Measurements from ENCODE around the gene CACNA2D2.

The CACNA2D2 gene

DNA sequence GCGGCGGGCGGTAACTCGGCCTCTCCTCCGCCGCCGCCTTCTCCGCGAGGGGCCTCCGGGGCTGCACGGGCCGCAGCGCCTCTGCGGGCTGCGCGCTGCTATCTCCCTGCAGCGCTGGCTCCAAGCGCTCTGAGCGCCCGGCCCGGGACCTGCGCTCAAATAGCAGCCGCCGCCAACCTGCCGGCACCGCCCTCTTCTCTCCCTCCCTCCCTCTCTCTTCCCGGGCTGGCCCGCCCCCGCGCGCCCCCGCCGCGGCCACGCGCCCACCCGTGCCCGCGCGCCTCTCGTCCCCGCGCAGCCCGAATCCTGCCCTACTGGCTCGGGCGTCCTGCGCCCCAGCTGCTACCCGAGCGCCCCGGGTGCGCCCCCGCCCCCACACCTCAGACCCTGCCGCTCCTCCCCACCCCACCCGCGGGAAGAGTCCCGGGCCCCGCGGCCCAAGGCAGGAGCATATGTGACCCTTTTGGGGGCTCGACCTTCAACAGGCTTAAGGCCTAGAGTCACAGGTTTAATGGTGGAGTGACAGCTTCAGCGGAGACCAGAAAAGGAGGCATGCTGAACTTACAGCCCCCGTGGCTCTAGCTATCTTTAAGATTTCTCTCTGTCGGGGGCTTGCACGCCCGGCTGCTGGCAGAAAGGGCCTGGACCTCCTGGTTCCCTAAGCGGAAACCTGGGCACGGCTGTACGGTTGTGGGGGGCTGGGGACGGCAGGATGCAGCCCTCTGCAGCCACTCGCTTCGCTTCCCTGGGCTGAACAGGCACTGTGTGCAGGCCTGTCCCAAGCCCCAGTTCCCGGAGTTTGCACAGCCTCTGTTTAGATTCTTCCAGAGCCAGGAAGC, at the start of gene CACNA2D2:
CACNA2D2 (minus strand) TSS at position 131 of the 839 bp plus-strand sequence. CDS start 211 bp downstream, outside the sequence.
- Histone ChIP-seq H3K27me3 (ENCODE audit: low read length) (no peaks in the 10 kb centered on the region), H3K9ac (ENCODE audit: low read length) (no peak within 1 kb of the TSS), H3K27ac (ENCODE audit: low read depth, low read length) (no peak within 1 kb of the TSS), H3K9me2 (replicated peaks; ENCODE audit: insufficient read depth, low read length) (no peaks in the 10 kb centered on the region), H3K4me2 (ENCODE audit: low read depth, low read length, poor library complexity, severe bottlenecking) (no peak within 1 kb of the TSS), H3F3A (ENCODE audit: insufficient read depth) (no peaks in the 10 kb centered on the region), H3K9me3 (ENCODE audit: insufficient read depth, low read length) (no peaks in the 10 kb centered on the region), H3K36me3 (ENCODE audit: low read length) (no peaks in the 10 kb centered on the region), H2AFZ (ENCODE audit: low read depth, low read length, severe bottlenecking) (no peak within 1 kb of the TSS), H3K79me2 (ENCODE audit: insufficient read depth, low read length) (no peaks in the 10 kb centered on the region), H4K20me1 (ENCODE audit: low read depth, low read length) (no peaks in the 10 kb centered on the region), H3K4me3 (ENCODE audit: insufficient read depth, low read length, poor library complexity, severe bottlenecking) (no peak within 1 kb of the TSS)
- no peak for TF ChIP-seq EZH2phosphoT487 (conservative IDR thresholded peaks at IDR 0.05; ENCODE audit: low read length)
- TF ChIP-seq, protein P1, sequence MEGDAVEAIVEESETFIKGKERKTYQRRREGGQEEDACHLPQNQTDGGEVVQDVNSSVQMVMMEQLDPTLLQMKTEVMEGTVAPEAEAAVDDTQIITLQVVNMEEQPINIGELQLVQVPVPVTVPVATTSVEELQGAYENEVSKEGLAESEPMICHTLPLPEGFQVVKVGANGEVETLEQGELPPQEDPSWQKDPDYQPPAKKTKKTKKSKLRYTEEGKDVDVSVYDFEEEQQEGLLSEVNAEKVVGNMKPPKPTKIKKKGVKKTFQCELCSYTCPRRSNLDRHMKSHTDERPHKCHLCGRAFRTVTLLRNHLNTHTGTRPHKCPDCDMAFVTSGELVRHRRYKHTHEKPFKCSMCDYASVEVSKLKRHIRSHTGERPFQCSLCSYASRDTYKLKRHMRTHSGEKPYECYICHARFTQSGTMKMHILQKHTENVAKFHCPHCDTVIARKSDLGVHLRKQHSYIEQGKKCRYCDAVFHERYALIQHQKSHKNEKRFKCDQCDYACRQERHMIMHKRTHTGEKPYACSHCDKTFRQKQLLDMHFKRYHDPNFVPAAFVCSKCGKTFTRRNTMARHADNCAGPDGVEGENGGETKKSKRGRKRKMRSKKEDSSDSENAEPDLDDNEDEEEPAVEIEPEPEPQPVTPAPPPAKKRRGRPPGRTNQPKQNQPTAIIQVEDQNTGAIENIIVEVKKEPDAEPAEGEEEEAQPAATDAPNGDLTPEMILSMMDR (IDR thresholded peaks at IDR 0.05; ENCODE audit: insufficient read depth, low read length, poor library complexity, severe bottlenecking): no peak

DNA sequence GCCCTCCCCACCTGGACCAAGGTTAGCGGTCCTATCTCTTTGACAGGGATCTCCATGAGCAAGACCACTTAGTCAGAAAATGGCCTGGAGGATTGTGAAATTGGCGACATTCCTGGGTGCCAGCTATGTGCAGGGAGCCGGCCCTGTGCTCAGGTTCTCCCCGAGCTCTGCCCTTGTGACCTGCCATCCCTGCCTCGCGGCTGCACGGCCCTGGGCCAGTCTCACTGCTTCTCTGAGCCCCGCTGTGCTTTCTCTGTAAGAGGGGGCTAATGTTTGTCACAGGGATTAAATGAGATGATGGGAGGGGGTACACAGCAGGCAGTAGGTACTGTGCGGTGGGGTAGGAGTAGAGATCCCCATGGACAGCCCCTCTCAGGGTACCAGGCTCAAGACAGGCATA, 49.2 kb upstream of the CACNA2D2 start:
- Histone ChIP-seq H3K4me3 (ENCODE audit: insufficient read depth, low read length, poor library complexity, severe bottlenecking) (no peak overlapping the region), H3K9me2 (replicated peaks; ENCODE audit: insufficient read depth, low read length) (no peaks in the 10 kb centered on the region)

DNA sequence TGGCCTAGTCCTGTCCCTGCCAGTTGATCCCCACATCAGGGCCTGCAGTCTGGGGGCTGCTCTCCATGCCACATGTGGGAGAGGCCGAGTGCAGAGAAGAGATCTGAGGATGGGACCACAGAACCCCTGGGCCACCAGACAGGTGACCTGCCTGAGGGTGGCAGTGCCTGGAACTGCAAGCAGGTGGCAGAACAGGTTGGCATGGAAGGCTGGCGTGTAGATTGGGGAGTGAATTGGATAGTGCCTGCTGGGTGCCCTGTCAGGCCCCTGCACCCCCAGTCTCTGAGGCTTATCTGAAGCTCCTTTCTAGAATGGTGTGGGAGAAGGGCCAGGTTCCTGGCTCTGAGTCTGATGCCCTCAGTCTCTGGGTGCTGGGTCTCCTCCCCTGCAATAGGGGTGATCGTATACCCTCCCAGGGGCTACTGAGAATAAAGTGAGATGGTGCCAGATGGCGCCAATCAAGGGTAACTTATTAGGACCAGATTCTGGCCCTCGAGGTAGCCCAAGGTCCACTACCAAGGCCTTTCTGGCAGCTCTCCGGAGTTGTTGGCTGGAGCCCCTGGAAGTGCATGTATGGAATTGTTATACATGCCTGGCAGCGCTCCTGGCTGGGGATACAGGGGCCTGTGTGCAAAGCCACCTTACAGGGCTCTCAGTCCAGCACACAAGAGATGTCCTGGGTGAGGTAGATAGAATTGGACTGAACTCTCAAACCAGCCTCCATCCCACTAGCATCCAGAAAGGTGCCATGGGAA, 48.4 kb upstream of the CACNA2D2 start:
- Histone ChIP-seq H3K79me2 (ENCODE audit: insufficient read depth, low read length) (no peaks in the 10 kb centered on the region), H3K9me3 (ENCODE audit: insufficient read depth, low read length) (no peaks in the 10 kb centered on the region), H3K9me2 (replicated peaks; ENCODE audit: insufficient read depth, low read length) (no peaks in the 10 kb centered on the region), H3K4me3 (ENCODE audit: insufficient read depth, low read length, poor library complexity, severe bottlenecking) (no peak overlapping the region), H3K9ac (ENCODE audit: low read length) (no peak overlapping the region), H3K4me2 (ENCODE audit: low read depth, low read length, poor library complexity, severe bottlenecking) (no peak overlapping the region), H3F3A (ENCODE audit: insufficient read depth) (no peaks in the 10 kb centered on the region), H4K20me1 (ENCODE audit: low read depth, low read length) (no peaks in the 10 kb centered on the region), H3K27me3 (ENCODE audit: low read length) (no peaks in the 10 kb centered on the region), H3K27ac (ENCODE audit: low read depth, low read length) (no peak overlapping the region), H3K36me3 (ENCODE audit: low read length) (no peaks in the 10 kb centered on the region), H2AFZ (ENCODE audit: low read depth, low read length, severe bottlenecking) (no peak overlapping the region)
- TF ChIP-seq, protein P1 (IDR thresholded peaks at IDR 0.05; ENCODE audit: insufficient read depth, low read length, poor library complexity, severe bottlenecking): no peak
- no peak for TF ChIP-seq EZH2phosphoT487 (conservative IDR thresholded peaks at IDR 0.05; ENCODE audit: low read length)

More for the DNA sequence above, 49.2 kb upstream of the CACNA2D2 start:
- Histone ChIP-seq H3K27me3 (ENCODE audit: low read length) (no peaks in the 10 kb centered on the region), H3K4me2 (ENCODE audit: low read depth, low read length, poor library complexity, severe bottlenecking) (no peak overlapping the region), H3K79me2 (ENCODE audit: insufficient read depth, low read length) (no peaks in the 10 kb centered on the region), H3K27ac (ENCODE audit: low read depth, low read length) (no peak overlapping the region), H3K36me3 (ENCODE audit: low read length) (no peaks in the 10 kb centered on the region), H4K20me1 (ENCODE audit: low read depth, low read length) (no peaks in the 10 kb centered on the region), H2AFZ (ENCODE audit: low read depth, low read length, severe bottlenecking) (no peak overlapping the region), H3F3A (ENCODE audit: insufficient read depth) (no peaks in the 10 kb centered on the region), H3K9me3 (ENCODE audit: insufficient read depth, low read length) (no peaks in the 10 kb centered on the region), H3K9ac (ENCODE audit: low read length) (no peak overlapping the region)
- TF ChIP-seq, protein P1 (IDR thresholded peaks at IDR 0.05; ENCODE audit: insufficient read depth, low read length, poor library complexity, severe bottlenecking): no peak
- no peak for TF ChIP-seq EZH2phosphoT487 (conservative IDR thresholded peaks at IDR 0.05; ENCODE audit: low read length)

Measured in SU-DHL-6 (cell line).